HG02642 (cell line): ENCODE measurements around the gene TK2.
"Not testable (repeated sequence)": the region's sequence is repeated elsewhere in the genome, so short reads cannot be mapped to it uniquely, and the experiment has no call there.

Source experiments
- ATAC-seq: cut with Tn5 transposase; IDR thresholded peaks from one replicate; pipeline ENCODE4 v1.9.1; 2021; ENCODE audit warnings: mild to moderate bottlenecking; ENCODE audit not compliant: unreplicated experiment, poor library complexity

TK2 gene

DNA sequence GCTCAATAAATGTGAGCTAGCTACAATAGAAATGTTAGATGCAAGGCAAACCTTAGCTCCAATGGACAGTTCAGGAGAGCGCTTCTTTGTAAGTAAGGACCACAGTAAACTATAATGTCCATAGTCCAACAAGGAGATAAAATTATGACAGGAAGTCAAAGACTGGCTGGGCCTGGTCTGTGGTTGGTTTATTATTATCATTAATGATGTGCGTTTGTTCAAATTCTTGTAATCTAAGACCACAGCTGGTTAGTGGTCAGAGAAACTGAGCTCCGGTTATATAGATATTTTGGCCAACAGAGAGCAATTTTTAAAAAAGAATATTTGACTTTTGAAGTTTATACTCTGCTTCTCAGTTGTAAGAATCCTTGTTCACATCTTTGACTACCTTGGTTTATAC is 24.6 kb upstream of the TK2 start:
- ATAC-seq, result no peak

GRCh38 chr16:66574081-66574480 is 24.2 kb upstream of the TK2 start:
- ATAC-seq, result no peak

- no peak for ATAC-seq
These were observed 22.4 kb upstream of the TK2 start for GRCh38 chr16:66572356-66572755.

DNA sequence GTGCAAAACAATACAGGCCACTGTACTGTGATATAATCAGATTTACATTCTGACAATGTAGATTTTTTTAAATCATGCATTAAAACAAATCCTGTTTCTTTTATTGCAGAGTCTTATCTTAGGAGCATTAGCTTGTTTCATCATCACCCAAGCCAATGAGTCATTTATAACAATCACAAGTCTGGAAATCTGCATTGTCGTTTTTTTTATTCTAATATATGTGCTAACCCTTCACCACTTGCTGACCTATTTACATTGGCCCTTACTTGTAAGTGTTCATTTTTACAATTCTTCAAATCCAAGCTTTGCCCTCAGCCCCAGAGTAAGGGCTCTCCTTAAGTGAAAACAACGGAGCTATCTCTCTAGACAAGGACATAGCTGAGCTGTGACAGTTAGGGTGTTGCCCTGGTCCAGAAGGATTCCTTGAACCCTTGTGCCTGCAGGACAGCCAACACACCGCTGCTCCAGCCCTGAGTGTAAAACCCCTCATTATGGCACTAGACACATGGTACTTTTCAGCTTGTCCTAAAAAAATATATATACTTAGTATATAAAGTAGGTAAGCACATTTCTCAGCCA is 20.0 kb upstream of the TK2 start:
- ATAC-seq, result no peak

GRCh38 chr16:66569131-66569530 is 19.2 kb upstream of the TK2 start:
- ATAC-seq, result no peak

DNA sequence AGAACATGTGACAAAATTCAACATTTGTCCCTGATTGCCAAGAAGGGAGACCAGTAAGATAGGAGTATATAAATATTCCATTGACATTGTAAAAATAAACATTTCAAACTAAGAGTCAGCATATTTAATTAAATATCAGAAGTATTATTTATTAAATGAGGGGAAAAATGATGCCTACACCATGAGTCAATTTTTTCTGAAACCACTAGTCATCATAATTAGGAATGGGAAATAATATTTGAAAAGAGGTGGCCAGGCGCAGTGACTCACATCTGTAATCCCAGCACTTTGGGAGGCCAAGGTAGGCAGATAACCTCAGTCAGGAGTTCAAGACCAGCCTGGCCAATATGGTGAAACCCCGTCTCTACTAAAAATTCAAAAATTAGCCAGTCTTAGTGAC is 18.4 kb upstream of the TK2 start:
- no peak for ATAC-seq

- ATAC-seq, result not testable (repeated sequence)
These were observed 17.3 kb upstream of the TK2 start for GRCh38 chr16:66567270-66567669.

DNA sequence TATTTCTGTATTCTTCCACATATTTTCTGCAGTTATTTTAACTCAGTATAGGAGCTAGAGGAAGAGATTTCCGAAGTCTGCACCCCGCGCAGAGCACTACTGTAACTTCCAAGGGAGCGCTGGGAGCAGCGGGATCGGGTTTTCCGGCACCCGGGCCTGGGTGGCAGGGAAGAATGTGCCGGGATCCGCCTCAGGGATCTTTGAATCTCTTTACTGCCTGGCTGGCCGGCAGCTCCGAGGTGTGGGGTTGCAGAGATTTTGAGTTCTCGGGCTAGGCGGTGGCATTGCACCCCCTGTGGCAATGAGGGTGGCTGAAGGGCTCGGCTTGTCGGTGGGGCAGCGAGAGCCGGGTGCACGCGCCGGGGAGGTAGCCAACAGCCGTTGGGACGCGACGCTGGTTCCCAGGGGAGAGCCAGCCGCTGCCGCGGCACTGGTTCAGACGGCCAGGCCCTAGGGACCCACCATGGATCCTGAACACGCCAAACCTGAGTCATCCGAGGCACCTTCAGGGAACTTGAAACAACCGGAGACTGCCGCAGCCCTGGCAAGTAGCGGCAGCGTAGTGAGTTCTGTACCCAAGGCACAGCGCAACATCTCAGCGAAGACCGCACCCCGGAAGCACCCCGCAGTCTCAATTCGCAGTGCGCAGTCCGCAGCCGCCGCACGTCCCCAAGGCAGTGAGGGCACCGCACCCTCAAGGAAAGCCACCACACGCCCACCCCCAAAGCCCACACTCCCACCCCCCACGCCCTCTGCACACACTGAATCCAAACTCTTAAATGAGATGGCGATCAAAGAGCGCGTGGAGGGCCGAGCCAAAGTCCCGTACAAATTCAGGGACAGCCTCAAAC is 16.4 kb upstream of the TK2 start, which contains the start of gene CMTM1:
CMTM1 (plus strand) TSS at position 389 of the 851 bp plus-strand sequence; CDS start at position 464, 75 bp downstream.
- ATAC-seq, result no peak

DNA sequence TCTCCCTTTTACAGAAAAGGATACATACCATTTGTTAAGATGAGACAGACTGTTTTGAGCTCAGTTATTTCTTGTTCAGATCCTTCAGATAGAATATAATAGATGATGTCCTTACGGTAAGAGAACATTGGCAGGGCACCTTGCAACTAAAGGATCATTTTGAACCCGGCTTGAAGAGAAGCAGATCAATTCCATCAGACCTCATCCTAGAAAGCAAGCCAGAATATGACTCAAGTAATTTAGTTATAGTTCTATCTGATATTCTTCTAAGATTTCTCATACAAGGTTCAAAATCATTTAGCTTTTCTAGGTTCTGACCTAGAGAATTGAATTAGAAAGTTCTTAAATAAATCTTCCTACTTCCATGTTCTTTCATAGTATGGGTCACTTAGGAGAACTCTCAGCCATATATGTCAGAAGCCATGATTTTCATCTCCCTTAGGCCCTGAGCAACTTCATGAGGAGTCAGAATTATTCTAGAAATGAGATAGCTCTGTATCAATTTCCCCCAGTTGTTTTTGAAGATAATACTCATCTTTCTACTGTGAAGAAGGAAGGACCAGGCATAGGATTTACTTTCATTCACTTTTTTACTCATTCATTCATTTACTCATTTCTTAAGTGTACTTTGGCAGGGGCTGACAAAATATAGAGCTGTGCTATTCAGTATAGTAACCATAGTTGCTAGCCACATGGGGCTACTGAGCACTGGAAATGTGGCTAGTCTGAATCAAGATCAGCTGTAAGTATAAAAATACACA is 13.8 kb upstream of the TK2 start:
- ATAC-seq, result no peak

DNA sequence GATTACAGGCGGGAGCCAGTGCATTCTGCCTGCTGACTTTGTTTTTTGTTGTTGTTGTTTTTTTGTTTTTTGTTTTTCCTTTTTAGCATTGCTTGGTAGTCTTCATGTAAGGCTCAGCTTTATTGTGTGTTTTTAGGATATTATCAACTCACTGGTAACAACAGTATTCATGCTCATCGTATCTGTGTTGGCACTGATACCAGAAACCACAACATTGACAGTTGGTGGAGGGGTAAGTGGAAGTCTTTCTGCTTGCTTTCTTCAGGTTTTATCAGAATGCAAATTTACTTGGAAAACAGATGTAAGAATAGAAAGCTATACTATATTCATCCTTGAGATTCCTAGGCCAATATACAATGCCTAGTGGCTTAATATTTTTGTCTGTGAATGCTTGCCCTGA is 13.1 kb upstream of the TK2 start:
- ATAC-seq, result no peak

GRCh38 chr16:66562409-66562808 is 12.5 kb upstream of the TK2 start:
- ATAC-seq, result no peak

DNA sequence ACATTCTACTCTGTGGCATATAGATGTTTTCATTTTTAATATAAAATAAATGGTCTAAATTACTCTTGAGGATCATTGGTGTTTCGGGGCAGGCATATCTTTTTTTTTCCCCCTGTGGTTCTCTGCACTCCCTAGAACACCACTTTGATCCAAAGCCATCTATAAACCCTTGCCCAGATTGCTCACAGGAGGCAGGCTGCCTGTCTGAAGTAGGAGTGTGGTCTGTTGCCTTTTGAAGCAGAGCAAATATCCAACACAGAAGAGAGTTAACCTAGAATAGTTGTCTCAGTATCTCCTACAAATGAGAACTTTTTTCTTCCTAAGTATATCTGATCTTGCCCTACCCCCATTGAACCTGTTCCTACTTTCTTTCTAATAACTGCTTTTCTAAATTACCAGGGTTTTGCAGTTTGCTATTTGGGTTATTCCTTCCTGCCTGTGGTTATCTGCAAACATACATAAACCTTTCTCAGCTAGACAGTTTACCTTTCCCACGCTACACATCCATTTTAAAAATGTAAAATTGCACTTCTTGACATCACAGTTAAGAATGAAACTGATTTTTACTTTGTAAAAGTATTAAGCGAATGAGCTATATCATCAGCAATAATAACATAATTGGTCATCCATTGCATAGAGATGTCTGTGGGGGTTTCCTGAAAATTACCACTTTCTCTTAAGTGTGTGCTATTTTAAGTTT is 11.6 kb upstream of the TK2 start:
- no peak for ATAC-seq

GRCh38 chr16:66560107-66560506 is 10.2 kb upstream of the TK2 start:
- no peak for ATAC-seq

DNA sequence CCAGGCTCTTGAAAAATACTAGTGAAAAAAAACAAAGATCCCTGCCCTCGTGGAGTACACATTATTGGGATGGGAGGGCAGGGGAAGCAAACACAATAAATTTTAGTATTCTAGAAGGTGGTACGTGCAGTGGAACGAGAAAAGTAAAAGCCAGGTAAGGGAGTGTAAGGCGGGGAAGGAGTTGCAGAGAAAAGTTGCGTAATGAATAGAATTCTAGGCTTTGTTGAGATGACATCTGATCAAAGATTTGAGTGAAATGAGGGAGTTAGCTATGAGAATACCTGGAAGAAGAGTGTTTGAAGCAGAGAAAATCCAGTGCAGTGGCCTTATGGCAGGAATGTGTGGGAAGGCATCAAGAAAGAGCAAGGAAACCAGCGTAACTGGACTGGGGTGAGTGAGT is 4.6 kb upstream of the TK2 start:
- ATAC-seq, result no peak

GRCh38 chr16:66554021-66554420 is 4.1 kb upstream of the TK2 start:
- ATAC-seq, result no peak

DNA sequence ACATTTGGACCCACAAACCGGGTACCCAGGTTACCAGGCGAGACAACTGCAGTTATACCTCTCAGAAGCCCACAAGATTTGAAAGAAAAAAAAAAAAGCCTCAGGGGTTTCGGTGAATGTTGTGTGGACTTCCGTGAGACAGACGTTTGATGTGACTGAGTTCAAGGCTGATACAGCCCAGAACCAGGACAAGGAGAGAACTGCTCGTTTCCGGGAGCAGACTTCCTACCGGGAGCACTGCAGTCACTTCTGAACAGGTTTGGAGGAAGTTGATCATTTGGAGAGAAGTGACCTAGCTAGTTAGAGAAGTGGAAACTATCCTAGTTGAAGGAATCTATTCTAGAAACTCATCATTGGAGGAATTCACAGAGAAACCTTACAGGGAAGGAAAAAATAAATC is 3.3 kb upstream of the TK2 start:
- no peak for ATAC-seq

- peak; percentile 83 for ATAC-seq
These were observed 2.6 kb upstream of the TK2 start, which contains the start of gene CKLF for GRCh38 chr16:66552286-66553177. TSS of gene CKLF (plus strand) at chr16:66552576. CDS start at chr16:66552716, 140 bp downstream.

GRCh38 chr16:66551788-66552285 is 1.9 kb upstream of the TK2 start:
- ATAC-seq, result no peak

GRCh38 chr16:66551348-66551759 is 1.4 kb upstream of the TK2 start:
- ATAC-seq, result no peak
